ENCODE data around the gene PCID2. TPM values are rescaled to one million over a fixed set of nuclear protein-coding genes. Genes with fewer than 3 reads are reported as not detected.

The PCID2 gene
- total RNA-seq, 2 donors from 2014 or later: 46.8 to 55.4 TPM

- no peaks in the 10 kb centered on the region for H3K9me3 ChIP-seq
- no peak for DNase-seq (ENCODE audit: low spot score)
- H3K36me3 ChIP-seq: no peaks in the 10 kb centered on the region
- no peak for TF ChIP-seq CTCF (IDR thresholded peaks at IDR 0.05)
- H3K4me1 ChIP-seq (ENCODE audit: control insufficient read depth in 1 of 2, low read depth in 2 of 2): peaks cover 7 to 15% of the 10 kb centered on the region in 2 donors
- no peak overlapping the region for H3K27ac ChIP-seq
- no peak for ATAC-seq (ENCODE audit: insufficient number of reproducible peaks, low FRiP score, low read depth)
- H3K27me3 ChIP-seq (replicated peaks; ENCODE audit: insufficient read depth): no peaks in the 10 kb centered on the region
- no peak overlapping the region for H3K4me3 ChIP-seq
These were observed 60.1 kb downstream of the PCID2 start for GRCh38 chr13:113148407-113148806.

- Histone ChIP-seq H3K27me3 (replicated peaks; ENCODE audit: insufficient read depth) (no peaks in the 10 kb centered on the region), H3K36me3 (no peaks in the 10 kb centered on the region), H3K4me3 (no peak overlapping the region), H3K9me3 (no peaks in the 10 kb centered on the region), H3K27ac (no peak overlapping the region), H3K4me1 (ENCODE audit: control insufficient read depth in 1 of 2, low read depth in 2 of 2) (peaks cover 2 to 3% of the 10 kb centered on the region in 2 donors)
- DNase-seq (ENCODE audit: low spot score) (no peak), ATAC-seq (ENCODE audit: insufficient number of reproducible peaks, low FRiP score, low read depth) (no peak)
- no peak for TF ChIP-seq CTCF (IDR thresholded peaks at IDR 0.05)
These were observed 61.3 kb downstream of the PCID2 start for GRCh38 chr13:113147206-113147605.

- DNase-seq (ENCODE audit: low spot score): no peak
- no peak for ATAC-seq (ENCODE audit: insufficient number of reproducible peaks, low FRiP score, low read depth)
- no peak for TF ChIP-seq CTCF (IDR thresholded peaks at IDR 0.05)
- Histone ChIP-seq H3K9me3 (no peaks in the 10 kb centered on the region), H3K4me1 (ENCODE audit: control insufficient read depth in 1 of 2, low read depth in 2 of 2) (no peaks in the 10 kb centered on the region), H3K27ac (no peak overlapping the region), H3K27me3 (replicated peaks; ENCODE audit: insufficient read depth) (no peaks in the 10 kb centered on the region), H3K4me3 (no peak overlapping the region), H3K36me3 (no peaks in the 10 kb centered on the region)
These were observed 61.7 kb downstream of the PCID2 start for GRCh38 chr13:113146750-113147149.

GRCh38 chr13:113145911-113146598 is 62.4 kb downstream of the PCID2 start:
- no peaks in the 10 kb centered on the region for H3K9me3 ChIP-seq
- no peak overlapping the region for H3K27ac ChIP-seq
- H3K36me3 ChIP-seq: no peaks in the 10 kb centered on the region
- no peak overlapping the region for H3K4me3 ChIP-seq
- DNase-seq (ENCODE audit: low spot score) (no peak), ATAC-seq (ENCODE audit: insufficient number of reproducible peaks, low FRiP score, low read depth) (no peak)
- H3K27me3 ChIP-seq (replicated peaks; ENCODE audit: insufficient read depth): no peaks in the 10 kb centered on the region
- no peaks in the 10 kb centered on the region for H3K4me1 ChIP-seq (ENCODE audit: control insufficient read depth in 1 of 2, low read depth in 2 of 2)
- no peak for TF ChIP-seq CTCF (IDR thresholded peaks at IDR 0.05)

- H3K27me3 ChIP-seq (replicated peaks; ENCODE audit: insufficient read depth): no peaks in the 10 kb centered on the region
- ATAC-seq (ENCODE audit: insufficient number of reproducible peaks, low FRiP score, low read depth) (no peak), DNase-seq (ENCODE audit: low spot score) (no peak)
- no peaks in the 10 kb centered on the region for H3K9me3 ChIP-seq
- H3K4me1 ChIP-seq (ENCODE audit: control insufficient read depth in 1 of 2, low read depth in 2 of 2): no peaks in the 10 kb centered on the region
- TF ChIP-seq CTCF (IDR thresholded peaks at IDR 0.05): no peak
- H3K4me3 ChIP-seq: no peak overlapping the region
- H3K27ac ChIP-seq: no peak overlapping the region
- H3K36me3 ChIP-seq: no peaks in the 10 kb centered on the region
These were observed 63.0 kb downstream of the PCID2 start for GRCh38 chr13:113145496-113145895.
